ENCODE measurements around the gene APOA5. TPM values are rescaled to one million over a fixed set of nuclear protein-coding genes. Genes with fewer than 3 reads are reported as not detected.
"Not testable (repeated sequence)": the region's sequence is repeated elsewhere in the genome, so short reads cannot be mapped to it uniquely, and the experiment has no call there.

The APOA5 gene
- total and polyA plus RNA-seq, 9 of the 15 experiments (the other 6 are each of a cell fraction or from before 2014, with no cell fraction given): not detected

GRCh38 chr11:116762132-116762531, 29.5 kb downstream of the APOA5 start:
- H3K4me1 ChIP-seq (replicated peaks in 1 of 2; ENCODE audit: control insufficient read depth in 2 of 2, insufficient read depth in 2 of 2, low read length in 2 of 2): no peaks in the 10 kb centered on the region
- POLR2A ChIA-PET: interaction anchor here (1.6 kb wide), 1 partner anchor 9 kb away, joined by 4 read pairs; no protein-coding TSS in a partner anchor
- no peaks in the 10 kb centered on the region for H3K9me3 ChIP-seq (replicated peaks; ENCODE audit: control insufficient read depth, insufficient read depth, low read depth, low read length)
- no peaks in the 10 kb centered on the region for H3K27me3 ChIP-seq (ENCODE audit: control insufficient read depth in 2 of 2, insufficient read depth in 2 of 2, low read length in 2 of 2)
- ATAC-seq (no peak), DNase-seq (ENCODE audit: extremely low read depth in 1 of 4, low spot score in 3 of 4) (no peak), FAIRE-seq (no peak)
- TF ChIP-seq FOXA1 (IDR thresholded peaks at IDR 0.05; ENCODE audit: borderline replicate concordance) (no peak), ADNP (tag; IDR thresholded peaks at IDR 0.05) (no peak), ZNF518B (CRISPR knock-in tag; IDR thresholded peaks at IDR 0.05) (no peak), ILK (tag; IDR thresholded peaks at IDR 0.05; ENCODE audit: borderline replicate concordance, low read depth) (no peak)
- H3K9ac ChIP-seq (ENCODE audit: insufficient read depth in 1 of 2, low read depth in 2 of 2, low read length in 2 of 2): no peak overlapping the region
- in situ Hi-C loops (cut with MboI): no loop called here
- H3K36me3 ChIP-seq (ENCODE audit: control insufficient read depth, insufficient read depth, low read length): peaks cover 87% of the 10 kb centered on the region
- WGBS (ENCODE audit: insufficient coverage, low coverage, missing lambda C conversion rate): 68% methylated on average over 2 of the region's 2 CpGs
- no peak overlapping the region for H3K4me2 ChIP-seq (ENCODE audit: insufficient read depth, low read length)
- H3K27ac ChIP-seq (ENCODE audit: extremely low read depth, low read depth, low read length): no peak overlapping the region
- no peak overlapping the region for H3K4me3 ChIP-seq
- H3K79me2 ChIP-seq (ENCODE audit: control insufficient read depth, insufficient read depth, low read length): no peaks in the 10 kb centered on the region
- no TSS peak for BruUV-seq (replicated peaks)
- H4K20me1 ChIP-seq (replicated peaks; ENCODE audit: control insufficient read depth, insufficient read depth, low read length): no peaks in the 10 kb centered on the region
- H3K9me1 ChIP-seq (ENCODE audit: control insufficient read depth, insufficient read depth, low read length): no peaks in the 10 kb centered on the region
- CTCF ChIA-PET (ENCODE audit: low intra/inter-chr PET ratio): no interaction called here
- no peak overlapping the region for H2AFZ ChIP-seq (ENCODE audit: low read depth, low read length)
- intact Hi-C loops (cut with micrococcal nuclease): no loop called here

- H2AFZ ChIP-seq (ENCODE audit: low read depth, low read length); H3K4me2 ChIP-seq (ENCODE audit: insufficient read depth, low read length); CTCF ChIA-PET (ENCODE audit: low intra/inter-chr PET ratio); BruUV-seq (replicated peaks); H3K4me1 ChIP-seq (replicated peaks in 1 of 2; ENCODE audit: control insufficient read depth in 2 of 2, insufficient read depth in 2 of 2, low read length in 2 of 2); H4K20me1 ChIP-seq (replicated peaks; ENCODE audit: control insufficient read depth, insufficient read depth, low read length); intact Hi-C loops (cut with micrococcal nuclease); in situ Hi-C loops (cut with MboI); FAIRE-seq; H3K9me1 ChIP-seq (ENCODE audit: control insufficient read depth, insufficient read depth, low read length); H3K27me3 ChIP-seq (ENCODE audit: control insufficient read depth in 2 of 2, insufficient read depth in 2 of 2, low read length in 2 of 2); H3K79me2 ChIP-seq (ENCODE audit: control insufficient read depth, insufficient read depth, low read length); H3K27ac ChIP-seq (ENCODE audit: extremely low read depth, low read depth, low read length); H3K9ac ChIP-seq (ENCODE audit: insufficient read depth in 1 of 2, low read depth in 2 of 2, low read length in 2 of 2); ATAC-seq; DNase-seq (ENCODE audit: extremely low read depth in 1 of 4, low spot score in 3 of 4); H3K4me3 ChIP-seq; H3K9me3 ChIP-seq (replicated peaks; ENCODE audit: control insufficient read depth, insufficient read depth, low read depth, low read length): not testable (repeated sequence)
- WGBS (ENCODE audit: insufficient coverage, low coverage, missing lambda C conversion rate): 97% methylated on average over 3 of the region's 8 CpGs
- POLR2A ChIA-PET: interaction anchor here (1.3 kb wide), 1 partner anchor 12 kb away, joined by 4 read pairs; no protein-coding TSS in a partner anchor
- H3K36me3 ChIP-seq (ENCODE audit: control insufficient read depth, insufficient read depth, low read length): peaks cover 92% of the 10 kb centered on the region
These were observed 35.6 kb downstream of the APOA5 start for GRCh38 chr11:116756044-116756443.

Data from K562 (cell line).